Fibroblast of the conjunctiva (primary cell): Measurements from ENCODE around the gene OR4E2.
"Not testable (repeated sequence)": the region's sequence is repeated elsewhere in the genome, so short reads cannot be mapped to it uniquely, and the experiment has no call there.

ENCODE experiments used
- DNase-seq: peaks from one replicate; pipeline ENCODE4 v3.0.0-alpha.2; 2010; ENCODE audit warnings: low read depth

Gene OR4E2

DNA sequence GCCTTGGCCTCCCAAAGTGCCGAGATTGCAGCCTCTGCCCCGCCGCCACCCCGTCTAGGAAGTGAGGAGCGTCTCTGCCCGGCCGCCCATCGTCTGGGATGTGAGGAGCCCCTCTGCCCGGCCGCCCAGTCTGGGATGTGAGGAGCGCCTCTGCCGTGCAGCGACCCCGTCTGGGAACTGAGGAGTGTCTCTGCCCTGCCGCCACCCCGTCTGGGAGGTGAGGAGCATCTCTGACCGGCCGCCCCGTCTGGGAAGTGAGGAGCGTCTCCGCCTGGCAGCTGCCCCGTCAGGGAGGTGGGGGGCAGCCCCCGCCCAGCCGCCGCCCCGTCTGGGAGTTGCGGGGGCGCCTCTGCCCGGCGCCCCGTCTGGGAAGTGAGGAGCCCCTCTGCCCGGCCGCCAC lies 44.0 kb downstream of the OR4E2 start:
- DNase-seq = not testable (repeated sequence)

DNA sequence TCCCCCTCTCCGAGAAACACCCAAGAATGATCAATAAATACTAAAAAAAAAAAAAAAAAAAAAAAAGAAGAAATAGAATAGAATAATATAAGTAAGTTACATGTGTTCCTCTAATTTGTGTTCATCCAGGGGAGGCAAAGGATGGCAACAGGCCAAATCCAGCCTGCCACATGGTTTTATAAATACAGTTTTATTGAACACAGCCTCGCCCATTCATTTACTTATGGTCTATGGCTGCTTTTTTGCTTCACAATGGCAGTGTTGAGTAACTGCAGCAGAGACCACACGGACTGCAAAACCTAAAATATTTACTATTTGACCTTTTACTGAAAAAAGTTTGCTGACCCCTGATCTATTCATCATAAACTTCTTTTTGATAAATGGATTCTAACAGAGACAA lies 44.9 kb downstream of the OR4E2 start:
- not testable (repeated sequence) for DNase-seq

DNA sequence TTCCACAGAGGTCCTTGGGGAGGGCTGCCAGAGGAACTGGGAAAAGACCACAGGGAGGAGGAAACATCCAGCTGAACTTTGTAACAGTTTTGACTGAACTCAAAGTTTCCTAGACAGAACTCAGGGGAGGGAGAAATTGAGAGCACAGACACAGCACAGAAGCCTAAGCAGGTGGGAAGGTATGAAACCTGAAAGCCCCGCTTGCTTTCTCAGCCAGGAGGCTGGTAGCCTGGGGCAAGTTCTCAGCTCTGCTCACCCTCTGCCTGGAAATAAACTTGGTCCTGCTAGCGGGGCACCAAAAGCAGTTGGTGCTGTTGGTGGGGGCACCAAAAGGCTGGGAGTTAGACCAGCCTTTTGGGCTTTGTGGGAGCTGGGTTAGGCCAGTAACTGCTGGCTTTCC lies 45.9 kb downstream of the OR4E2 start:
- DNase-seq = no peak

DNA sequence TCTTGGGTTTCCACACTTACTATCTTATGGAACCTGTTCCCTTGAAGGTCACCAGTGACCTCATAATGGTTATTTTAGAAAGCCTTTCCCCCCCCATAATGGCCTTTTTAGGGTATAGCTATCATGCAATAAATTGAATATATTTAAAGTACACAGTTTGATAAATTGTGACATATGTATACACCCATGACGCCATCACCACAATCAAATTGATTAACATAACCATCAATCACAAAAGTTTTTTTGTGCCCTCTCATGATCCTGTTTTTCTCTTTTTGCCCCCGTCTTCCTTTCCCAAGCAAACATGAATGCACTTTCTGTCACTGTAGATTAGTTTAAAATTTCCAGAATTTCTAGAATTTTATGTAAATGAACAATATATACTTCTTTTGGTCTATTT lies 48.7 kb downstream of the OR4E2 start:
- no peak for DNase-seq

DNA sequence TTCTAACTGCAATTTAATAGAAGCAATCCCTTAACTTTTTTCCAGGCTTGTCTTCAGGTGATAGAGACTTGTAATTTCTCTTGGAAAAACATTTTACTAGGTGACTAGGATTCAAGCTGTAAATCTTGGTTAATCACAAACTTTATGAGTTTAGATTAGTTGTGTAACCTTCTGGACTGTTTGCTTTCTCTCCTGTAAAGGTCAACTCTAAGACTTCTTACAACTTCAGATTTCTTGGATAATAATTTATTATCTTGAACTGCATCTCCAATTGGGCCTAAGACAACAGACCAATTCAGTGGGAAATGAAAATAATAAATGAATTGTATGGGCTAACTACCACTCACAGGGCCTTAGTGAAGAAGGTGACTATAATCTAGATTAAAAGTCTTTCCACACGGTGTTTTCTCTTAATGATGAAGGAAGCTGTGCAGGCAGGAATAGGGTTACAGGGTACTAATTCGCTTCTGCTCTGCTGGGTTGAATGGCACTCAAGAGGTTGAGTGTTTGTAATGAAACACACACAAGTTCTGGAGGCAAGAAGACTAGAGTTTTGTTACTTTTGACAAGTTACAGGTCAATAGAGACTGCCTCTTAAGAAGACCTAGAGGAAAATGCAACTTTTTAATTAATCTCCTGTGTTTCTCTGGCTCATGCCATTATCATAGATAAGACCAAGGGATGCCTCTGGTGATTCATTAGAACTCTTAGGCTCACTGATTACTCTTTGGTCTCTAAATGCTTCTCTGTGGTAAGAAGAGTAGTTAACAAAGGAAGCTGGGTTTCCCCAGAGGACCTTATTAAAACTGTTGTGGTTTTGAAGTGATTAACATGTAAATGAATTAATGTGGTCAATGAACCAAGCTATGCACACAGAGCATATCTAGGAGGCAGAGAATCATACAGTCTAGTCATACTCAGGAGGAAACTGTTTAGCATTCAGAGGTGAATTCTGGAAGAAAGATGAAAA lies 50.0 kb downstream of the OR4E2 start:
- DNase-seq = no peak

DNA sequence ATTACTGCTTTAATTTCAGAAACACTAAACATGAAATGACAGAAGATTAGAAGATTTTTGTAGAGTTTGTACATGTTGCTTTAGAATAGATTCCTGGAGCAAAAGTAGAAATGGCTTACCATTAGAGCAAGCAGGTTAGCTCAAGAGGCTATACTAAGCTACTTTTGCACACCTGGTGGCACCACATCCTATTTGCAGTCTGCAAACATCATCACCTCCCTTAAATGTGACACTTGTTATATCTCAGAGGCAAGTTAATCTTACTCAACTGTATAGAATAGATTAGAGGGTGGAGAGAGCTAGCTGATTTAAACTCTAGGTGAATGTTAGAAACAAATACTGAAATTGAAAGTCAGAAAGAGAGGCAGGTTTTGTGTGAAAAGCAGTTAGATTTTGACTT lies 50.7 kb downstream of the OR4E2 start:
- no peak for DNase-seq

DNA sequence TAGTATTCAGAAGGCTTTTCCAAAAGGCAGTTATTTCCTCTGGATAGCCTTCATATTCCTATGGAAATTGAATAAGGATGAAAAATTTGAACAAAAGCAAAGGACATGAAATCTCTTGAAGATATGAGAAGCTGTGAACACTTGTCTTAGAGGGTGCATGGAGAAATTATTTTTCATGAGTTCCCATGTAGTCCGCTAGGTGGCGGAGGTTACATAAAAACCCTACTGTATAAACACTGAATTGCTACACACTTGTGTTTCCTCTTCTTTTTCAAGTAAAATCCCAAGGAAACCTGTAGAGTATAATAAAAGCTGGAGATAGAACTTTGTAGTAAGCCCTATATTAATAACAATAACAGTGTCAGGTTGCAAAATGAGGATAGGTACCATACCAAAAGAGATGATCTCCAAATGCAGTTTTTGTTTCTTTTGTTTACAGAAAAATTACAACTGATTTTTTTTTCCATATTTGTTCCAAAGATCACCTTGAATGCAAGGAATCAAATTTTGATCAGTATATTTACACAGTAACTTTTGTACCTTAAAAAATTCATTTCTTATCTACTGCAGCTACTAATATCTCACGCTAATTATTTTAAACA lies 57.8 kb downstream of the OR4E2 start:
- DNase-seq = peak; percentile 5

DNA sequence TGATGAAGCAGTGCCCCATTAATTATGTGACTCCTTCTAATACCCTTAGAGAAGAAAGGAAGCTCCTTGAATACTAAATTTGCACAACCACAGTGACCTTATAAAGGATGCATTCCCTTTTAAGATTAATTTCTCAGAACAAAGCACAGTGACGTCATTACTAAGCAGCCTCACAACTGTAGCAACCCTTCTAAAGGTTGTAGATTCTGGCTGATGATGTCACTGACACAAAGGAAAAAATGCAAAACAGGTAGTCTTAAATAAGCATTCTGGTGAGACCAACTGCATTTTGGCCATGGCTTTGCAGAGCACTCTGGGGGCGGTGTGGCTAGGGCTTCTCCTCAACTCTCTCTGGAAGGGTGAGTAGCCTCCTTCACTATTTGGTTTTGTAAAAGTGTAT lies 58.4 kb downstream of the OR4E2 start:
- no peak for DNase-seq

DNA sequence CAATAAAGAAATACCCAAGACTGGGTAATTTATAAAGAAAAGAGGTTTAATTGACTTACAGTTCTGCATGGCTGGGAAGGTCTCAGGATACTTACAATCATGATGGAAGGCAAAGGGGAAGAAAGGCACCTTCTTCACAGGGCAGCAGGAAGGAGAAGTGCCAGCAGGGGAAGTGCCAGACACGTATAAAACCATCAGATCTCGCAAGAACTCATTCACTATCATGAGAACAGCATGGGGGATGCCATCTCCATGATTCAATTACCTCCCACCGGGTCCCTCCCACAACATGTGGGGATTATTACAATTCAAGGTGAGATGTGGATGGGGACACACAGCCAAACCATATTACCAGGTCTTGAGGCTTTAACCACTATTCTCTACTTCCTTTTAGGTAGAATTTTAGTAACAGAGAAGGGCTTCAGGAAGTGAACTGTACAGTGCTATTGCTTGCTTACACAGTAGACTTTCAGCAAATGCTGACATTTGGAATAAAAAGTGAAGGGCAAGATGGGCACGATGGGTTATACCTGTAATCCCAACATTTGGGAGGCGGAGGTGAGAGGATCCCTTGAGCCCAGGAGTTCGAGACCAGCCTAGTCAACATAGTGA lies 60.8 kb downstream of the OR4E2 start:
- DNase-seq = no peak
